ENCODE data around the gene PDIK1L. TPM values are rescaled to one million over a fixed set of nuclear protein-coding genes. Genes with fewer than 3 reads are reported as not detected.
"Not testable (repeated sequence)": the region's sequence is repeated elsewhere in the genome, so short reads cannot be mapped to it uniquely, and the experiment has no call there.

Gene PDIK1L
- total and polyA plus RNA-seq, 2 donors (not counting 1 experiment from before 2014, with no cell fraction given): 1.3 to 17.3 TPM

DNA sequence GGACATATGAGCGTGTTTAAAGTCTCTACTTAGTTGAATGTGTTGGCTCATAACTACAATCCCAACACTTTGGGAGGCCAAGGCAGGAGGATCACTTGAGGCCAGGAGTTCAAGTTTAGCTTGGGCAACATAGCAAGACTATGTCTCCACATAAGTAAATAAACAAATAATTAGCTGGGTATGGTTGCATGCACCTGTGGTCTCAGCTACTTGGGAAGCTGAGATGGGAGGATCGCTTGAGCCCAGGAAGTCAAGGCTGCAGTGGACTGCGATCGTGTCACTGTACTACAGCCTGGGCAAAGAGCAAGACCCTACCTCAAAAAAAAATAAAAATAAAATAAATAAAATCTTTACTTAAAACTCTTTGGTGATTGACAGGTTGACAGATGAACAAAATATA, 13.0 kb upstream of the PDIK1L start:
- ATAC-seq (ENCODE audit: low read depth) (no peak), DNase-seq (no peak)
- Histone ChIP-seq H3K27me3 (replicated peaks in 1 of 4; ENCODE audit: control extremely low read depth in 1 of 4, control insufficient read depth in 3 of 4, insufficient read depth in 4 of 4, low read length in 3 of 4) (no peaks in the 10 kb centered on the region), H3K79me2 (ENCODE audit: control insufficient read depth, insufficient read depth, low read length) (no peaks in the 10 kb centered on the region), H3K27ac (ENCODE audit: low read length in 2 of 2) (no peak overlapping the region), H3K4me3 (ENCODE audit: control extremely low read depth in 1 of 5, extremely low read depth in 1 of 5, insufficient read depth in 1 of 5, low read depth in 2 of 5, low read length in 4 of 5) (no peak overlapping the region), H3K4me1 (ENCODE audit: control insufficient read depth in 2 of 2, insufficient read depth in 2 of 2, low read length in 2 of 2) (no peaks in the 10 kb centered on the region), H3K36me3 (replicated peaks in 1 of 2; ENCODE audit: control extremely low read depth in 1 of 2, control insufficient read depth in 1 of 2, extremely low read depth in 1 of 2, insufficient read depth in 2 of 2, low read length in 1 of 2) (no peaks in the 10 kb centered on the region), H4K20me1 (ENCODE audit: control insufficient read depth, insufficient read depth, low read length, poor library complexity, severe bottlenecking) (no peaks in the 10 kb centered on the region), H2AFZ (ENCODE audit: insufficient read depth, low read depth, low read length, poor library complexity, severe bottlenecking) (no peak overlapping the region), H3K9ac (ENCODE audit: low read length) (no peak overlapping the region), H3K9me3 (ENCODE audit: control extremely low read depth in 1 of 3, control insufficient read depth in 2 of 3, insufficient read depth in 1 of 3, low read length in 2 of 3) (no peaks in the 10 kb centered on the region), H3K4me2 (replicated peaks; ENCODE audit: low read depth, low read length, poor library complexity, severe bottlenecking) (no peak overlapping the region)
- H3K27me3 Mint-ChIP-seq: peaks cover 26% of the 10 kb centered on the region
- intact Hi-C loops (cut with micrococcal nuclease): no loop called here
- no peak for TF ChIP-seq EZH2 (IDR thresholded peaks at IDR 0.05; ENCODE audit: borderline replicate concordance, insufficient read depth, low read depth, low read length, poor library complexity, severe bottlenecking)
- no peak for TF ChIP-seq CTCF (IDR thresholded peaks at IDR 0.05)
- H3K4me3 Mint-ChIP-seq: no peak overlapping the region
- no peaks in the 10 kb centered on the region for H3K4me1 Mint-ChIP-seq
- no peak overlapping the region for H3K27ac Mint-ChIP-seq
- no CpG with 5 or more reads among the region's 4 CpGs for WGBS (ENCODE audit: insufficient coverage)
- POLR2A ChIA-PET: no interaction called here
- CTCF ChIA-PET: interaction anchor here (17.9 kb wide), 1 partner anchor 48 kb away, joined by 336 read pairs; no protein-coding TSS in a partner anchor
- H3K9me3 Mint-ChIP-seq (ENCODE audit: insufficient read depth): no peaks in the 10 kb centered on the region

- H3K36me3 ChIP-seq (replicated peaks in 1 of 2; ENCODE audit: control extremely low read depth in 1 of 2, control insufficient read depth in 1 of 2, extremely low read depth in 1 of 2, insufficient read depth in 2 of 2, low read length in 1 of 2): no peaks in the 10 kb centered on the region
- Mint-ChIP-seq H3K27me3 (peaks cover 21% of the 10 kb centered on the region), H3K9me3 (ENCODE audit: insufficient read depth) (no peaks in the 10 kb centered on the region), H3K27ac (no peak overlapping the region), H3K4me3 (no peak overlapping the region), H3K4me1 (no peaks in the 10 kb centered on the region)
- no peak overlapping the region for H3K4me2 ChIP-seq (replicated peaks; ENCODE audit: low read depth, low read length, poor library complexity, severe bottlenecking)
- H3K4me3 ChIP-seq (ENCODE audit: control extremely low read depth in 1 of 5, extremely low read depth in 1 of 5, insufficient read depth in 1 of 5, low read depth in 2 of 5, low read length in 4 of 5): no peak overlapping the region
- POLR2A ChIA-PET: no interaction called here
- H2AFZ ChIP-seq (ENCODE audit: insufficient read depth, low read depth, low read length, poor library complexity, severe bottlenecking): no peak overlapping the region
- H3K79me2 ChIP-seq (ENCODE audit: control insufficient read depth, insufficient read depth, low read length): no peaks in the 10 kb centered on the region
- no peak for ATAC-seq (ENCODE audit: low read depth)
- no peaks in the 10 kb centered on the region for H3K27me3 ChIP-seq (replicated peaks in 1 of 4; ENCODE audit: control extremely low read depth in 1 of 4, control insufficient read depth in 3 of 4, insufficient read depth in 4 of 4, low read length in 3 of 4)
- no CpG with 5 or more reads among the region's 3 CpGs for WGBS (ENCODE audit: insufficient coverage)
- intact Hi-C loops (cut with micrococcal nuclease): no loop called here
- TF ChIP-seq EZH2 (IDR thresholded peaks at IDR 0.05; ENCODE audit: borderline replicate concordance, insufficient read depth, low read depth, low read length, poor library complexity, severe bottlenecking) (no peak), CTCF (IDR thresholded peaks at IDR 0.05) (no peak)
- H3K9me3 ChIP-seq (ENCODE audit: control extremely low read depth in 1 of 3, control insufficient read depth in 2 of 3, insufficient read depth in 1 of 3, low read length in 2 of 3): no peaks in the 10 kb centered on the region
- no peak overlapping the region for H3K9ac ChIP-seq (ENCODE audit: low read length)
- no peak overlapping the region for H3K27ac ChIP-seq (ENCODE audit: low read length in 2 of 2)
- no peaks in the 10 kb centered on the region for H4K20me1 ChIP-seq (ENCODE audit: control insufficient read depth, insufficient read depth, low read length, poor library complexity, severe bottlenecking)
- DNase-seq: no peak
- no peaks in the 10 kb centered on the region for H3K4me1 ChIP-seq (ENCODE audit: control insufficient read depth in 2 of 2, insufficient read depth in 2 of 2, low read length in 2 of 2)
- CTCF ChIA-PET: interaction anchor here (1.2 to 17.9 kb wide), 3 partner anchors 14 to 70 kb away, joined by 3 to 336 read pairs (median 5); partner anchors contain the start of gene ZNF593
Measured at GRCh38 chr1:26099780-26100179, 11.8 kb upstream of the PDIK1L start.

- H3K4me1 ChIP-seq (ENCODE audit: control insufficient read depth in 2 of 2, insufficient read depth in 2 of 2, low read length in 2 of 2); H3K4me3 ChIP-seq (ENCODE audit: control extremely low read depth in 1 of 5, extremely low read depth in 1 of 5, insufficient read depth in 1 of 5, low read depth in 2 of 5, low read length in 4 of 5); H2AFZ ChIP-seq (ENCODE audit: insufficient read depth, low read depth, low read length, poor library complexity, severe bottlenecking); DNase-seq; intact Hi-C loops (cut with micrococcal nuclease); H3K4me1 Mint-ChIP-seq; H3K9me3 ChIP-seq (ENCODE audit: control extremely low read depth in 1 of 3, control insufficient read depth in 2 of 3, insufficient read depth in 1 of 3, low read length in 2 of 3); H4K20me1 ChIP-seq (ENCODE audit: control insufficient read depth, insufficient read depth, low read length, poor library complexity, severe bottlenecking); H3K9ac ChIP-seq (ENCODE audit: low read length); H3K36me3 ChIP-seq (replicated peaks in 1 of 2; ENCODE audit: control extremely low read depth in 1 of 2, control insufficient read depth in 1 of 2, extremely low read depth in 1 of 2, insufficient read depth in 2 of 2, low read length in 1 of 2); H3K79me2 ChIP-seq (ENCODE audit: control insufficient read depth, insufficient read depth, low read length); H3K4me3 Mint-ChIP-seq; ATAC-seq (ENCODE audit: low read depth); H3K4me2 ChIP-seq (replicated peaks; ENCODE audit: low read depth, low read length, poor library complexity, severe bottlenecking); H3K27ac Mint-ChIP-seq; POLR2A ChIA-PET; H3K9me3 Mint-ChIP-seq (ENCODE audit: insufficient read depth); H3K27ac ChIP-seq (ENCODE audit: low read length in 2 of 2); H3K27me3 ChIP-seq (replicated peaks in 1 of 4; ENCODE audit: control extremely low read depth in 1 of 4, control insufficient read depth in 3 of 4, insufficient read depth in 4 of 4, low read length in 3 of 4): not testable (repeated sequence)
- peaks cover 21% of the 10 kb centered on the region for H3K27me3 Mint-ChIP-seq
- WGBS (ENCODE audit: insufficient coverage): 98% methylated on average over 7 of the region's 10 CpGs
- CTCF ChIA-PET: interaction anchor here (1.2 to 17.9 kb wide), 4 partner anchors 14 to 69 kb away, joined by 3 to 336 read pairs (median 4); partner anchors contain the start of gene ZNF593
Measured at GRCh38 chr1:26100204-26100603, 11.4 kb upstream of the PDIK1L start.

Measured in B cell (primary cell).